Mesodermal cell (in vitro differentiated cells): ENCODE results near the gene RFC1.
"Not testable (repeated sequence)": the region's sequence is repeated elsewhere in the genome, so short reads cannot be mapped to it uniquely, and the experiment has no call there.

Experiments used
- H3K27ac ChIP-seq: 2 replicates; pipeline ENCODE4 v1.7.0; 2013; ENCODE audit warnings: mild to moderate bottlenecking, low read depth, low read length, moderate library complexity; ENCODE audit not compliant: severe bottlenecking
- H3K36me3 ChIP-seq: 2 replicates; pipeline ENCODE4 v1.7.1; 2013; ENCODE audit warnings: mild to moderate bottlenecking, low read length, moderate library complexity; ENCODE audit not compliant: control insufficient read depth, insufficient read depth
- H3K4me1 ChIP-seq: one replicate; pipeline ENCODE4 v1.7.1; 2013; ENCODE audit warnings: mild to moderate bottlenecking, low read length; ENCODE audit not compliant: insufficient read depth, control insufficient read depth, poor library complexity, severe bottlenecking
- H3K4me3 ChIP-seq: 2 replicates; pipeline ENCODE4 v1.7.0; 2013; ENCODE audit warnings: low read length, control low read depth, mild to moderate bottlenecking; ENCODE audit not compliant: insufficient read depth, poor library complexity, severe bottlenecking; ENCODE audit errors: extremely low read depth
- H3K9me3 ChIP-seq: 2 replicates; pipeline ENCODE4 v1.7.1; 2013; ENCODE audit warnings: mild to moderate bottlenecking, low read length, moderate library complexity; ENCODE audit not compliant: control insufficient read depth
- WGBS, 2 experiments: methylation state at CpG; one replicate each; pipeline ENCODE4 v1.1.5; 2013; ENCODE audit warnings: missing lambda C conversion rate in 2 of 2; ENCODE audit not compliant: insufficient coverage in 2 of 2; 5-methylcytosine and 5-hydroxymethylcytosine counted together

The RFC1 gene

GRCh38 chr4:39384563-39384962 lies 18.4 kb upstream of the RFC1 start:
- Histone ChIP-seq H3K4me1 (no peaks in the 10 kb centered on the region), H3K27ac (no peak overlapping the region), H3K36me3 (no peaks in the 10 kb centered on the region), H3K9me3 (no peaks in the 10 kb centered on the region), H3K4me3 (no peak overlapping the region)
- 84 to 92% methylated on average over 7 to 8 of the region's 11 CpGs for WGBS, 2 experiments

GRCh38 chr4:39383690-39384089 lies 17.5 kb upstream of the RFC1 start:
- H3K4me1 ChIP-seq: no peaks in the 10 kb centered on the region
- WGBS, 2 experiments: 91 to 93% methylated on average over 1 of the region's 1 CpG
- no peak overlapping the region for H3K27ac ChIP-seq
- H3K36me3 ChIP-seq: no peaks in the 10 kb centered on the region
- no peaks in the 10 kb centered on the region for H3K9me3 ChIP-seq
- no peak overlapping the region for H3K4me3 ChIP-seq

GRCh38 chr4:39375478-39375877 lies 9.3 kb upstream of the RFC1 start:
- Histone ChIP-seq H3K4me1 (no peaks in the 10 kb centered on the region), H3K9me3 (no peaks in the 10 kb centered on the region), H3K4me3 (no peak overlapping the region), H3K36me3 (no peaks in the 10 kb centered on the region), H3K27ac (no peak overlapping the region)
- WGBS, 2 experiments: 94 to 96% methylated on average over 3 to 4 of the region's 4 CpGs

- H3K27ac ChIP-seq, H3K4me1 ChIP-seq, H3K9me3 ChIP-seq, H3K4me3 ChIP-seq, H3K36me3 ChIP-seq: not testable (repeated sequence)
- WGBS, 2 experiments: 85 to 88% methylated on average over 2 to 6 of the region's 6 CpGs
Observed at GRCh38 chr4:39371209-39371608, 5.0 kb upstream of the RFC1 start.

GRCh38 chr4:39369301-39369700 lies 3.1 kb upstream of the RFC1 start:
- Histone ChIP-seq H3K9me3 (no peaks in the 10 kb centered on the region), H3K4me3 (no peak overlapping the region), H3K36me3 (no peaks in the 10 kb centered on the region), H3K4me1 (peaks cover 6% of the 10 kb centered on the region), H3K27ac (no peak overlapping the region)
- WGBS, 2 experiments: 94% methylated on average over 2 of the region's 4 CpGs; no CpG with 5 or more reads in 1 of the 2 experiments

GRCh38 chr4:39367166-39367565 lies 1.0 kb upstream of the RFC1 start:
- no peak overlapping the region for H3K27ac ChIP-seq
- peaks cover 6% of the 10 kb centered on the region for H3K4me1 ChIP-seq
- H3K9me3 ChIP-seq: no peaks in the 10 kb centered on the region
- WGBS, 2 experiments: 95 to 96% methylated on average over 5 of the region's 6 CpGs
- H3K4me3 ChIP-seq: no peak overlapping the region
- H3K36me3 ChIP-seq: no peaks in the 10 kb centered on the region

GRCh38 chr4:39365360-39365759 lies 802 bp downstream of the RFC1 start:
- Histone ChIP-seq H3K36me3 (peaks cover 9% of the 10 kb centered on the region), H3K4me1 (peaks cover 6% of the 10 kb centered on the region), H3K27ac (peak overlapping the region; percentile 92), H3K9me3 (no peaks in the 10 kb centered on the region), H3K4me3 (peak overlapping the region; percentile 94)
- 0% methylated on average over 1 of the region's 7 CpGs; no CpG with 5 or more reads in 1 of the 2 experiments for WGBS, 2 experiments

GRCh38 chr4:39363773-39364393 lies 2.3 kb downstream of the RFC1 start:
- Histone ChIP-seq H3K4me3 (no peak overlapping the region), H3K9me3 (no peaks in the 10 kb centered on the region), H3K36me3 (peaks cover 11% of the 10 kb centered on the region), H3K4me1 (peaks cover 6% of the 10 kb centered on the region), H3K27ac (no peak overlapping the region)
- WGBS, 2 experiments: 75 to 100% methylated on average over 2 to 3 of the region's 4 CpGs

GRCh38 chr4:39362827-39363226 lies 3.3 kb downstream of the RFC1 start:
- peaks cover 6% of the 10 kb centered on the region for H3K4me1 ChIP-seq
- H3K27ac ChIP-seq: no peak overlapping the region
- no peak overlapping the region for H3K4me3 ChIP-seq
- peaks cover 13% of the 10 kb centered on the region for H3K36me3 ChIP-seq
- WGBS, 2 experiments: 84 to 100% methylated on average over 1 to 2 of the region's 3 CpGs
- no peaks in the 10 kb centered on the region for H3K9me3 ChIP-seq

GRCh38 chr4:39360611-39361010 lies 5.6 kb downstream of the RFC1 start:
- WGBS, 2 experiments: 100% methylated on average over 2 of the region's 4 CpGs; no CpG with 5 or more reads in 1 of the 2 experiments
- H3K9me3 ChIP-seq, H3K27ac ChIP-seq, H3K4me3 ChIP-seq, H3K4me1 ChIP-seq: not testable (repeated sequence)
- peaks cover 13% of the 10 kb centered on the region for H3K36me3 ChIP-seq

GRCh38 chr4:39357002-39357401 lies 9.2 kb downstream of the RFC1 start:
- no peak overlapping the region for H3K4me3 ChIP-seq
- peaks cover 13% of the 10 kb centered on the region for H3K36me3 ChIP-seq
- H3K27ac ChIP-seq: no peak overlapping the region
- H3K9me3 ChIP-seq: no peaks in the 10 kb centered on the region
- H3K4me1 ChIP-seq: no peaks in the 10 kb centered on the region
- no CpG with 5 or more reads among the region's 1 CpG for WGBS, 2 experiments
